ENCODE results near the gene CBLIF. TPM values are rescaled to one million over a fixed set of nuclear protein-coding genes. Genes with fewer than 3 reads are reported as not detected.

The CBLIF gene
- total and polyA plus RNA-seq, 2 of the 13 experiments (the other 11 are each of a cell fraction or from before 2014, with no cell fraction given), result not detected

DNA sequence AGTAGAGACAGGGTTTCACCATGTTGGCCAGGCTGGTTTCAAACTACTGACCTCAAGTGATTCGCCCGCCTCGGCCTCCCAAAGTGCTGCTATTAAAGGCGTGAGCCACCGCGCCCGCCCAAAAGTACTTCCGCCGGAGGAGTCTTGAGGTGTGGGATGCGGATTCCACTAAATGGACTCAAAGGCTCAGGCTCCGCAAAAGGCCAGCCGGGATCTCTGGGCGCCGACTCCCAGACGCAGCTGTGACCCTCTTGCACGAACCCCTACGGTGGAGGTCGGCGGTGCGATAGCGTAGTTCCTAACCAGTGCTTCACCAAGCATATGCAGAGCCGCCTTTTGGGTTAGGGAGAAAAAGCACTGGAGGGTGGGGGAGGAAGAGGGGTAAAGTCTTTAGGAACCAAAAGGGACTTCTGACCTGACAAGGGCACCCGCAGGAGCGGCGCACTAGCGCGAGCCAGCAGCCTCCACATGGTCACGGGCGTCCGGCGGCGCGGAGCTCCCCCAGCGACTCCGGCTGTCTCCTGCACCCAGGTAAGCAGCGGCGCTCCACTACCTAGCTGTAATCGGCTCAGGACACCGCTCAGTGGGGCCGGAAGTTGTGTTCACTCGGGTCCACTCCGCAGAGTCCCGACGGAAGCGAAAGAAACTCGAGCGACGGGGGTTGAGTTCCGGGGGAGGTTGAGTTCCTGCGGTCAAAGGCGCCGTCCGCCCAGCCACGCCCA, 34.9 kb downstream of the CBLIF start, which contains the start of gene MRPL16 (continued):
- no peak for TF ChIP-seq ZNF674 (CRISPR knock-in tag; IDR thresholded peaks at IDR 0.05; ENCODE audit: low read depth)
- 0 out of 2 replicates have a peak, but pooled peaks have one; percentile 33 for TF ChIP-seq ZNF337 (CRISPR knock-in tag; IDR thresholded peaks at IDR 0.05; ENCODE audit: borderline replicate concordance, low read depth)
- TF ChIP-seq ONECUT2 (CRISPR knock-in tag; IDR thresholded peaks at IDR 0.05), result no peak
- no peak for TF ChIP-seq THYN1 (CRISPR knock-in tag; IDR thresholded peaks at IDR 0.05; ENCODE audit: borderline replicate concordance, low read depth)
- TF ChIP-seq ZNF225 (CRISPR knock-in tag; IDR thresholded peaks at IDR 0.05), result no peak
- TF ChIP-seq, protein P1, sequence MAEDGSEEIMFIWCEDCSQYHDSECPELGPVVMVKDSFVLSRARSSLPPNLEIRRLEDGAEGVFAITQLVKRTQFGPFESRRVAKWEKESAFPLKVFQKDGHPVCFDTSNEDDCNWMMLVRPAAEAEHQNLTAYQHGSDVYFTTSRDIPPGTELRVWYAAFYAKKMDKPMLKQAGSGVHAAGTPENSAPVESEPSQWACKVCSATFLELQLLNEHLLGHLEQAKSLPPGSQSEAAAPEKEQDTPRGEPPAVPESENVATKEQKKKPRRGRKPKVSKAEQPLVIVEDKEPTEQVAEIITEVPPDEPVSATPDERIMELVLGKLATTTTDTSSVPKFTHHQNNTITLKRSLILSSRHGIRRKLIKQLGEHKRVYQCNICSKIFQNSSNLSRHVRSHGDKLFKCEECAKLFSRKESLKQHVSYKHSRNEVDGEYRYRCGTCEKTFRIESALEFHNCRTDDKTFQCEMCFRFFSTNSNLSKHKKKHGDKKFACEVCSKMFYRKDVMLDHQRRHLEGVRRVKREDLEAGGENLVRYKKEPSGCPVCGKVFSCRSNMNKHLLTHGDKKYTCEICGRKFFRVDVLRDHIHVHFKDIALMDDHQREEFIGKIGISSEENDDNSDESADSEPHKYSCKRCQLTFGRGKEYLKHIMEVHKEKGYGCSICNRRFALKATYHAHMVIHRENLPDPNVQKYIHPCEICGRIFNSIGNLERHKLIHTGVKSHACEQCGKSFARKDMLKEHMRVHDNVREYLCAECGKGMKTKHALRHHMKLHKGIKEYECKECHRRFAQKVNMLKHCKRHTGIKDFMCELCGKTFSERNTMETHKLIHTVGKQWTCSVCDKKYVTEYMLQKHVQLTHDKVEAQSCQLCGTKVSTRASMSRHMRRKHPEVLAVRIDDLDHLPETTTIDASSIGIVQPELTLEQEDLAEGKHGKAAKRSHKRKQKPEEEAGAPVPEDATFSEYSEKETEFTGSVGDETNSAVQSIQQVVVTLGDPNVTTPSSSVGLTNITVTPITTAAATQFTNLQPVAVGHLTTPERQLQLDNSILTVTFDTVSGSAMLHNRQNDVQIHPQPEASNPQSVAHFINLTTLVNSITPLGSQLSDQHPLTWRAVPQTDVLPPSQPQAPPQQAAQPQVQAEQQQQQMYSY (CRISPR knock-in tag; IDR thresholded peaks at IDR 0.05), result no peak
- TF ChIP-seq TEAD2 (CRISPR knock-in tag; IDR thresholded peaks at IDR 0.05), result no peak
- TF ChIP-seq, protein P2, sequence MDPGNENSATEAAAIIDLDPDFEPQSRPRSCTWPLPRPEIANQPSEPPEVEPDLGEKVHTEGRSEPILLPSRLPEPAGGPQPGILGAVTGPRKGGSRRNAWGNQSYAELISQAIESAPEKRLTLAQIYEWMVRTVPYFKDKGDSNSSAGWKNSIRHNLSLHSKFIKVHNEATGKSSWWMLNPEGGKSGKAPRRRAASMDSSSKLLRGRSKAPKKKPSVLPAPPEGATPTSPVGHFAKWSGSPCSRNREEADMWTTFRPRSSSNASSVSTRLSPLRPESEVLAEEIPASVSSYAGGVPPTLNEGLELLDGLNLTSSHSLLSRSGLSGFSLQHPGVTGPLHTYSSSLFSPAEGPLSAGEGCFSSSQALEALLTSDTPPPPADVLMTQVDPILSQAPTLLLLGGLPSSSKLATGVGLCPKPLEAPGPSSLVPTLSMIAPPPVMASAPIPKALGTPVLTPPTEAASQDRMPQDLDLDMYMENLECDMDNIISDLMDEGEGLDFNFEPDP (CRISPR knock-in tag; conservative IDR thresholded peaks at IDR 0.05), result no peak
- peak; percentile 33; the same call in 1 of the 2 replicates for TF ChIP-seq HMG20B (CRISPR knock-in tag; conservative IDR thresholded peaks at IDR 0.05)
- TF ChIP-seq NFAT5 (CRISPR knock-in tag; IDR thresholded peaks at IDR 0.05), result no peak
- TF ChIP-seq, protein P3, sequence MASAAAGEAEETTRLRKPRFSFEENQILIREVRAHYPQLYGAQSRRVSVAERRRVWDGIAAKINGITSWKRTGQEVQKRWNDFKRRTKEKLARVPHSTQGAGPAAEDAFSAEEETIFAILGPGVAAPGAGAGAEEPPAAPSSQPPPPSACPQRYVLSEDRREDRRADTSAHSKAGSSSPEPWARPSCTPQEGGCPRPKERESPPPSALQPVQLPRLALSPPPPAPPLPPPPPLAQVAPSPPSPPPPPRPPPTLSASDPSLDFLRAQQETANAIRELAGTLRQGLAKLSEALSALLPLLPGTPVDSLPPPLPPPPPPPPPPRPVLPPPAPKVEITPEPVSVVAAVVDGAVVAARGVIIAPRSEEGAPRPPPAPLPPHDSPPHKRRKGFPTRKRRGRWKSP (CRISPR knock-in tag; IDR thresholded peaks at IDR 0.05), result peak; percentile 72
- peak; percentile 52; the same call in 1 of the 2 replicates for TF ChIP-seq TCF7 (IDR thresholded peaks at IDR 0.05; ENCODE audit: low read depth)
- TF ChIP-seq, protein P4, sequence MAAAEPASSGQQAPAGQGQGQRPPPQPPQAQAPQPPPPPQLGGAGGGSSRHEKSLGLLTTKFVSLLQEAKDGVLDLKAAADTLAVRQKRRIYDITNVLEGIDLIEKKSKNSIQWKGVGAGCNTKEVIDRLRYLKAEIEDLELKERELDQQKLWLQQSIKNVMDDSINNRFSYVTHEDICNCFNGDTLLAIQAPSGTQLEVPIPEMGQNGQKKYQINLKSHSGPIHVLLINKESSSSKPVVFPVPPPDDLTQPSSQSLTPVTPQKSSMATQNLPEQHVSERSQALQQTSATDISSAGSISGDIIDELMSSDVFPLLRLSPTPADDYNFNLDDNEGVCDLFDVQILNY (CRISPR knock-in tag; conservative IDR thresholded peaks at IDR 0.05), result no peak
- no peak for TF ChIP-seq ZNF207 (IDR thresholded peaks at IDR 0.05; ENCODE audit: borderline replicate concordance)
- no peak for TF ChIP-seq KDM6A (CRISPR knock-in tag; IDR thresholded peaks at IDR 0.05; ENCODE audit: low read depth)
- no peak for TF ChIP-seq NPAS2 (CRISPR knock-in tag; IDR thresholded peaks at IDR 0.05; ENCODE audit: borderline replicate concordance)
- no peak for TF ChIP-seq RCOR2 (CRISPR knock-in tag; IDR thresholded peaks at IDR 0.05)
